GM12875 (cell line): ENCODE data around the gene PLA2G5.
"Not testable (repeated sequence)": the region's sequence is repeated elsewhere in the genome, so short reads cannot be mapped to it uniquely, and the experiment has no call there.

Experiments
- H3K4me3 ChIP-seq: one replicate; pipeline ENCODE4 v1.5.1; 2011; ENCODE audit warnings: low read depth, low read length, control low read depth
- CTCF ChIP-seq: IDR thresholded peaks from 2 replicates; pipeline ENCODE4 v1.5.1; 2011; ENCODE audit warnings: low read depth, mild to moderate bottlenecking, control low read depth, inconsistent platforms, low read length, moderate library complexity, borderline replicate concordance; ENCODE audit not compliant: insufficient read depth

Gene PLA2G5

GRCh38 chr1:20032425-20032824 is 37.6 kb upstream of the PLA2G5 start:
- TF ChIP-seq CTCF = no peak

GRCh38 chr1:20033420-20033819 is 36.6 kb upstream of the PLA2G5 start:
- H3K4me3 ChIP-seq = no peak overlapping the region

More at GRCh38 chr1:20032425-20032824, 37.6 kb upstream of the PLA2G5 start:
- H3K4me3 ChIP-seq = no peak overlapping the region

GRCh38 chr1:20035114-20035513 is 34.9 kb upstream of the PLA2G5 start:
- no peak overlapping the region for H3K4me3 ChIP-seq
- no peak for TF ChIP-seq CTCF

More at GRCh38 chr1:20033420-20033819, 36.6 kb upstream of the PLA2G5 start:
- no peak for TF ChIP-seq CTCF

GRCh38 chr1:20037877-20038276 is 32.1 kb upstream of the PLA2G5 start:
- H3K4me3 ChIP-seq = no peak overlapping the region
- no peak for TF ChIP-seq CTCF

GRCh38 chr1:20047096-20047495 is 22.9 kb upstream of the PLA2G5 start:
- no peak for TF ChIP-seq CTCF
- H3K4me3 ChIP-seq = no peak overlapping the region

- no peak overlapping the region for H3K4me3 ChIP-seq
- TF ChIP-seq CTCF = no peak
These were observed 21.4 kb upstream of the PLA2G5 start for GRCh38 chr1:20048563-20048962.

- H3K4me3 ChIP-seq = not testable (repeated sequence)
These were observed 20.8 kb upstream of the PLA2G5 start for GRCh38 chr1:20049056-20049798.
